C4-2B (cell line): ENCODE data around the gene PIR.

ENCODE experiments used
- H3K27ac ChIP-seq: fragments of 450-650 bp; 2 replicates; pipeline ENCODE4 v1.5.1; 2017
- CTCF ChIP-seq: fragments of 450-650 bp; conservative IDR thresholded peaks from 2 replicates; pipeline ENCODE4 v1.5.1; 2017; ENCODE audit warnings: mild to moderate bottlenecking
- ZFX ChIP-seq: fragments of 450-650 bp; IDR thresholded peaks from 2 replicates; pipeline ENCODE4 v1.6.1; 2017

The PIR gene

GRCh38 chrX:15418707-15419181 lies 74.4 kb downstream of the PIR start:
- no peak overlapping the region for H3K27ac ChIP-seq
- no peak for TF ChIP-seq ZFX
- TF ChIP-seq CTCF, result no peak

- TF ChIP-seq ZFX (no peak), CTCF (no peak)
- H3K27ac ChIP-seq, result no peak overlapping the region
These were observed 75.0 kb downstream of the PIR start for GRCh38 chrX:15418041-15418706.

- no peak for TF ChIP-seq CTCF
- H3K27ac ChIP-seq, result no peak overlapping the region
These were observed 76.8 kb downstream of the PIR start for GRCh38 chrX:15416133-15416993.

- no peak for TF ChIP-seq ZFX
- TF ChIP-seq CTCF, result no peak
- H3K27ac ChIP-seq, result no peak overlapping the region
These were observed 80.0 kb downstream of the PIR start for GRCh38 chrX:15413101-15413500.

GRCh38 chrX:15410947-15411346 lies 82.2 kb downstream of the PIR start:
- TF ChIP-seq ZFX, result no peak
- no peak for TF ChIP-seq CTCF
- H3K27ac ChIP-seq, result no peak overlapping the region

GRCh38 chrX:15410430-15410829 lies 82.7 kb downstream of the PIR start:
- no peak overlapping the region for H3K27ac ChIP-seq
- TF ChIP-seq ZFX (no peak), CTCF (no peak)

- H3K27ac ChIP-seq, result no peak overlapping the region
- TF ChIP-seq ZFX, result no peak
- no peak for TF ChIP-seq CTCF
These were observed 87.3 kb downstream of the PIR start for GRCh38 chrX:15405846-15406245.
